HTERT RPE-1 (cell line): ENCODE data around the gene LSP1.
"Not testable (repeated sequence)": the region's sequence is repeated elsewhere in the genome, so short reads cannot be mapped to it uniquely, and the experiment has no call there.

Source experiments
- in situ Hi-C: fragments of 300-500 bp; cut with MboI; formaldehyde crosslinking; loops from 4 replicates; pipeline ENCODE4 v1.14.3; 2020; ENCODE audit warnings: low sequenced_read_pairs

Gene LSP1

GRCh38 chr11:1875093-1875850, 22.4 kb downstream of the LSP1 start:
- in situ Hi-C loops = no loop called here

- in situ Hi-C loops = not testable (repeated sequence)
Measured at GRCh38 chr11:1875851-1876301, 23.0 kb downstream of the LSP1 start.

- in situ Hi-C loops = no loop called here
Measured at GRCh38 chr11:1876361-1877063, 23.6 kb downstream of the LSP1 start.

- in situ Hi-C loops = no loop called here
Measured at GRCh38 chr11:1877211-1878136, 24.6 kb downstream of the LSP1 start.

- in situ Hi-C loops = no loop called here
Measured at GRCh38 chr11:1878137-1879031, 25.5 kb downstream of the LSP1 start.

GRCh38 chr11:1879342-1879940, 26.6 kb downstream of the LSP1 start:
- in situ Hi-C loops = no loop called here

GRCh38 chr11:1879941-1880720, 27.2 kb downstream of the LSP1 start:
- in situ Hi-C loops = no loop called here

- in situ Hi-C loops = no loop called here
Measured at GRCh38 chr11:1880746-1881441, 28.0 kb downstream of the LSP1 start.

- in situ Hi-C loops = no loop called here
Measured at GRCh38 chr11:1881442-1882264, 28.8 kb downstream of the LSP1 start.

- in situ Hi-C loops = no loop called here
Measured at GRCh38 chr11:1882265-1883238, 29.7 kb downstream of the LSP1 start.

GRCh38 chr11:1883346-1884302, 30.7 kb downstream of the LSP1 start:
- in situ Hi-C loops = no loop called here

- in situ Hi-C loops = no loop called here
Measured at GRCh38 chr11:1884303-1884700, 31.4 kb downstream of the LSP1 start.

GRCh38 chr11:1886551-1886950, 33.7 kb downstream of the LSP1 start:
- in situ Hi-C loops = not testable (repeated sequence)

- in situ Hi-C loops = no loop called here
Measured at GRCh38 chr11:1887451-1888346, 34.8 kb downstream of the LSP1 start.
